Upper lobe of right lung (tissue), 1 donor: ENCODE results near the gene MSI1. TPM values are rescaled to one million over a fixed set of nuclear protein-coding genes. Genes with fewer than 3 reads are reported as not detected.

Source experiments
- ATAC-seq: fragments of 200-7000 bp; cut with Tn5 transposase; one replicate; pipeline ENCODE4 v1.9.1; 2020; ENCODE audit warnings: mild to moderate bottlenecking, moderate library complexity
- DNase-seq: peaks from one replicate; pipeline ENCODE4 v3.0.0-alpha.2; 2020
- H3K27ac ChIP-seq: fragments of 200-600 bp; one replicate; pipeline ENCODE4 v1.8.0; 2022
- H3K27me3 ChIP-seq: fragments of 200-600 bp; one replicate; pipeline ENCODE4 v1.8.0; 2022; ENCODE audit warnings: mild to moderate bottlenecking
- H3K36me3 ChIP-seq: fragments of 200-600 bp; one replicate; pipeline ENCODE4 v1.8.0; 2022
- H3K4me1 ChIP-seq: fragments of 200-600 bp; one replicate; pipeline ENCODE4 v1.8.0; 2022
- H3K4me3 ChIP-seq: fragments of 200-600 bp; one replicate; pipeline ENCODE4 v1.8.0; 2022; ENCODE audit warnings: mild to moderate bottlenecking
- H3K9me3 ChIP-seq: fragments of 200-600 bp; one replicate; pipeline ENCODE4 v1.8.0; 2022
- intact Hi-C: fragments of 100-400 bp; cut with DNase I; formaldehyde crosslinking; loops from one replicate; pipeline ENCODE4 v1.11.0; 2022
- total RNA-seq: library from RNA; stranded (reverse); fragmentation: NEBNext Ultra II Directional; extraction: Animal tissue kit (Norgen Biotek cat#: 25700); gene quantifications from one replicate; pipeline ENCODE4 v1.2.1, GENCODE V29; 2021
- TF ChIP-seq, protein P1 (sequence below): fragments of 200-600 bp; IDR thresholded peaks from one replicate; pipeline ENCODE4 v1.8.0; 2022; ENCODE audit warnings: antibody characterized with exemption
- donor health status: DM: no; HTN: yes; CAD: no; lungs with severe emphysema.

Gene MSI1
- total RNA-seq, 1 donor from 2014 or later = 0.46 TPM

DNA sequence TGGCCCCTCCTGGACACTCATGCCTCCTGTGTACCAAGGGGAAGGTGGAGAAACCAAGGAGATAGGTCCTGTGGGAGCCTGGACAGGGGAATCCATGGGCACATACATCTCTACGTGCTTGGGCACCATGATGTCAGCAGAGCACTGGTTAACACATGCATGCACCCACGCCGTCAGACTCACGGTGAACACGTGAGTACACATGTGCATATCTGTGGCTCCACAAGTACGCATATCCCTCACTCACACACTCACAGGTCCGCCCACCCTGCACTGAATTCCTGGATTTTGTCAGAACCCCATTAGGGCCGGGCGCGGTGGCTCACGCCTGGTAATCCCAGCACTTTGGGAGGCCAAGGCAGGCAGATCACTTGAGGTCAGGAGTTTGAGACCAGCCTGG, 39.8 kb upstream of the MSI1 start:
- Histone ChIP-seq H3K27me3 (no peaks in the 10 kb centered on the region), H3K4me1 (no peaks in the 10 kb centered on the region), H3K4me3 (no peak overlapping the region), H3K36me3 (no peaks in the 10 kb centered on the region), H3K27ac (no peak overlapping the region), H3K9me3 (no peaks in the 10 kb centered on the region)
- DNase-seq = no peak
- no peak for ATAC-seq
- intact Hi-C loops = no loop called here
- TF ChIP-seq, protein P1, sequence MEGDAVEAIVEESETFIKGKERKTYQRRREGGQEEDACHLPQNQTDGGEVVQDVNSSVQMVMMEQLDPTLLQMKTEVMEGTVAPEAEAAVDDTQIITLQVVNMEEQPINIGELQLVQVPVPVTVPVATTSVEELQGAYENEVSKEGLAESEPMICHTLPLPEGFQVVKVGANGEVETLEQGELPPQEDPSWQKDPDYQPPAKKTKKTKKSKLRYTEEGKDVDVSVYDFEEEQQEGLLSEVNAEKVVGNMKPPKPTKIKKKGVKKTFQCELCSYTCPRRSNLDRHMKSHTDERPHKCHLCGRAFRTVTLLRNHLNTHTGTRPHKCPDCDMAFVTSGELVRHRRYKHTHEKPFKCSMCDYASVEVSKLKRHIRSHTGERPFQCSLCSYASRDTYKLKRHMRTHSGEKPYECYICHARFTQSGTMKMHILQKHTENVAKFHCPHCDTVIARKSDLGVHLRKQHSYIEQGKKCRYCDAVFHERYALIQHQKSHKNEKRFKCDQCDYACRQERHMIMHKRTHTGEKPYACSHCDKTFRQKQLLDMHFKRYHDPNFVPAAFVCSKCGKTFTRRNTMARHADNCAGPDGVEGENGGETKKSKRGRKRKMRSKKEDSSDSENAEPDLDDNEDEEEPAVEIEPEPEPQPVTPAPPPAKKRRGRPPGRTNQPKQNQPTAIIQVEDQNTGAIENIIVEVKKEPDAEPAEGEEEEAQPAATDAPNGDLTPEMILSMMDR = no peak

DNA sequence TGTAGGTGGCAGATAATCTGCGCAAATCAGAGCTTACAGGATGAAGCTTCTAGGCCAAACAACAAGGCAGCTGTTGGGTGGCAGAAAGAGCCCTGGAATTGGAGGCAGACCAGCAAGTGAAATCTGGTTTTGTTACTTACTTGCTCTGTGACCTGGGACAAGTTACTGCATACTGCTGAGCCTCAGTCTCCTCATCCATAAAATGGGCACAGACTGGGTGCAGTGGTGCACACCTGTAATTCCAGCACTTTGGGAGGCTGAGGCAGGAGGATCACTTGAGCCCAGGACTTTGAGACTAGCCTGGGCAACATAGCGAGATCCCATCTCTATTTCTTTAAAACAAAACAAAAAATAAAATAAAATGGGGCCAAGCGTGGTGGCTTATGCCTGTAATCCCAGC, 37.6 kb upstream of the MSI1 start:
- Histone ChIP-seq H3K27ac (no peak overlapping the region), H3K36me3 (no peaks in the 10 kb centered on the region), H3K4me3 (no peak overlapping the region), H3K9me3 (no peaks in the 10 kb centered on the region), H3K4me1 (no peaks in the 10 kb centered on the region), H3K27me3 (no peaks in the 10 kb centered on the region)
- DNase-seq (no peak), ATAC-seq (no peak)
- intact Hi-C loops = no loop called here
- TF ChIP-seq, protein P1 = no peak

DNA sequence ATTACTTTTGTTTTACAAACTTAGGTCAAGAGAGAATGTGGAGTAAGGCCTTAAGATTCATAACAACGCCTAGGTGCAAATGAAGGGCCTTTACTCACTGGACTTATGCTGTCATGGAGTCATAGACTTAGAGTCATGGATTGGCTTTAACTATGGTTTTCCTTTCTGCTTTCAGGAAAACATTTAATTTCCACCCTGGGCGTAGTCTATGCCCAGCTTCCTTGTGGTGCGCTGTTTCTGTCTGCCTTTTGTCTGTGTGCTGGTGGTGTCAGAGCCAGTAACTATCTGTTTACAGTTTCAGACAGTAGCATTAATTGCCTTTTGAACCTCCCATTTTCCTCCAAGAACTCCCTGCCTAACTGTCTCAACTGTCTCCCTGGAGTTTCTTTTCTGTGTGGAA, 37.1 kb upstream of the MSI1 start:
- intact Hi-C loops = no loop called here
- Histone ChIP-seq H3K4me3 (no peak overlapping the region), H3K27me3 (no peaks in the 10 kb centered on the region), H3K4me1 (no peaks in the 10 kb centered on the region), H3K9me3 (no peaks in the 10 kb centered on the region), H3K36me3 (no peaks in the 10 kb centered on the region), H3K27ac (no peak overlapping the region)
- no peak for ATAC-seq
- TF ChIP-seq, protein P1 = no peak
- DNase-seq = no peak

DNA sequence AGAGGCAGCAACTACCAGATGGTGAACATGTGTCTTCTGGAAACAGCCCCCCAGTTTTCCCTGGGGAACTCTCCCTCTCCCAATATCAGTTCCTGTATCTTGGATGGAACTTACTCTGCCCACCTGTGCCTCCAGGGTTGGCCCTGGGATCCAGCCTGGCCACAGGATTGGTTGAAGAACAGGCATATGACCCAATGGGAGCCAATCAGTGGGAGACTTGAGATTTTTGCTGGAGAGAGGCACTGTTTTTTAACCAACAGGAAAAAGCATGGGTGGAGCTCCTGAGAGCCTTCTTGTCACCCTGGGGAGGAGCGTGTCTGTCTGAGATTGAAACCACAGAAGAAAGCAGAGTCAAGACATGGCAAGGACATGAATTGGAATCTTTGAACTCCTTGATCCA, 35.3 kb upstream of the MSI1 start:
- Histone ChIP-seq H3K4me1 (no peaks in the 10 kb centered on the region), H3K4me3 (no peak overlapping the region), H3K27me3 (no peaks in the 10 kb centered on the region), H3K9me3 (no peaks in the 10 kb centered on the region), H3K36me3 (no peaks in the 10 kb centered on the region), H3K27ac (no peak overlapping the region)
- DNase-seq = no peak
- TF ChIP-seq, protein P1 = no peak
- no peak for ATAC-seq
- intact Hi-C loops = no loop called here

DNA sequence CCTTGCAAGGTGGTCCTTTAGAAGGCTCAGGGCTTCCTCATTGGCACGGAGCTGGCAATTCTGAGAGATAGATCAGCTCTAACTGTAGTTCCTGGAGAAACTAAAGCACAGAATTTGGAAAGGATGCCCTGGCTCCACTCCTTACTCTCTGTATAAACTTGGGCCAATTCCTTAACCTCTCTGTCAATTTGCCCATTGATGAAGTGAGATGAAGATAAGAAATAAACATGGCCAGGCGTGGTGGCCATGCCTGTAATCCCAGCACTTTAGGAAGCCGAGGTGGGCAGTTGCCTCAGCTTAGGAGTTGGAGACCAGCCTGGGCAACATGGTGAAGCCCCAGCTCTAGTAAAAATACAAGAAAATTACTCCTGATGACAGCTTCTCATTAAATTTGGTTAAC, 34.9 kb upstream of the MSI1 start:
- Histone ChIP-seq H3K27ac (no peak overlapping the region), H3K9me3 (no peaks in the 10 kb centered on the region), H3K27me3 (no peaks in the 10 kb centered on the region), H3K4me3 (no peak overlapping the region), H3K36me3 (no peaks in the 10 kb centered on the region), H3K4me1 (no peaks in the 10 kb centered on the region)
- DNase-seq (no peak), ATAC-seq (no peak)
- TF ChIP-seq, protein P1 = no peak
- intact Hi-C loops = no loop called here

DNA sequence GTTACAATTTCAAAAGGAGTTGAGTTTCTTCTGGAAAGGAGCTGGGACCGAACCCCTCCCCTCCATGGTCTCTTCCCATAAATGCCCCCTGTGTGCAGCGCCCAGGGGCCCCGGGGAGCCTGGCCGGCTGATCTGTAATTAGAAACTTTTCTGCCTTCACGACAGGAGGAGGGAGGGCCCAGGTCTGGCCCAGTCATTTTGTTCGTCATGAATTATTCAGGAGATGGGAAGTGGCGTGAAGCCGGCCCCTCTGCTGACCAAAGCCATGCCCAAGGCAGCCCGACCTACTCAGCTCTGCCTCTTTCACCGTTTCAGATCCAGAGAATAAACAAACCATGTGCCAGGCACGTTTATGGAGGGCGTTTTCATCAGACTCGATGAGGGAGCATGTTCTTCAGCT, 33.3 kb upstream of the MSI1 start:
- H3K27ac ChIP-seq = no peak overlapping the region
- H3K4me1 ChIP-seq = no peaks in the 10 kb centered on the region
- intact Hi-C loops = no loop called here
- no peaks in the 10 kb centered on the region for H3K9me3 ChIP-seq
- H3K36me3 ChIP-seq = no peaks in the 10 kb centered on the region
- no peak for DNase-seq
- TF ChIP-seq, protein P1 = no peak
- ATAC-seq = no peak
- no peak overlapping the region for H3K4me3 ChIP-seq
- H3K27me3 ChIP-seq = no peaks in the 10 kb centered on the region
